NCI-H2081 (cell line): ENCODE results near the gene ZDHHC21.
A peak's percentile ranks its signal among the peaks of the same experiment; 100 is the strongest.
"Not testable (repeated sequence)": the region's sequence is repeated elsewhere in the genome, so short reads cannot be mapped to it uniquely, and the experiment has no call there.

Experiments
- DNase-seq, 2 experiments: peaks; one replicate each; lab custom pipeline; 2025; lab: John Stamatoyannopoulos, UW

ZDHHC21 gene

DNA sequence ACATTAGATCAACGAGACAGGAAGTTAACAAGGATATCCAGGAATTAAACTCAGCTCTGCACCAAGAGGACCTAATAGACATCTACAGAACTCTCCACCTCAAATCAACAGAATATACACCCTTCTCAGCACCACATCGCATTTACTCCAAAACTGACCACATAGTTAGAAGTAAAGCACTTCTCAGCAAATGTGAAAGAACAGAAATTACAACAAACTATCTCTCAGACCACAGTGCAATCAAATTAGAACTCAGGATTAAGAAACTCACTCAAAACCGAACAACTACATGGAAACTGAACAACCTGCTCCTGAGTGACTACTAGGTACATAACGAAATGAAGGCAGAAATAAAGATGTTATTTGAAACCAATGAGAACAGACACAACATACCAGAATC, 10.6 kb downstream of the ZDHHC21 start:
- DNase-seq, result not testable (repeated sequence)

DNA sequence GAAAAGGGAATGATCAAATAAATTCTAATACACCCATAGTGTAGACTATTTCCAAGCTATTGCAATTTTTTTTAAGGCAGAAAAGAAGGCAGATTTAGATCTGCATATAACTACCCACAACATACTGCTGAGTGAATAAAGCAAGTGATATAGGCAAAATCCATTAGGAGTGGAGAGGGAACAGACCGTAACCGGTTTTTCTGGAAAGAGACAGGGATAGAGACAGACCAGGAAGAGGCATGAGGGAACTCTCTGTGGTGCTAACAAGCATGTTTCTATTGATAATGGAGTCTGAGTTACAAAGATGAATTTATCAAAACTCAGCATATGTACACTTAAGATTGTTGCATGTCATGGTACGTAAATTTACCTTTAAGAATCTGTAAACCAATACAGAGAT, 14.5 kb downstream of the ZDHHC21 start:
- no peak for DNase-seq

DNA sequence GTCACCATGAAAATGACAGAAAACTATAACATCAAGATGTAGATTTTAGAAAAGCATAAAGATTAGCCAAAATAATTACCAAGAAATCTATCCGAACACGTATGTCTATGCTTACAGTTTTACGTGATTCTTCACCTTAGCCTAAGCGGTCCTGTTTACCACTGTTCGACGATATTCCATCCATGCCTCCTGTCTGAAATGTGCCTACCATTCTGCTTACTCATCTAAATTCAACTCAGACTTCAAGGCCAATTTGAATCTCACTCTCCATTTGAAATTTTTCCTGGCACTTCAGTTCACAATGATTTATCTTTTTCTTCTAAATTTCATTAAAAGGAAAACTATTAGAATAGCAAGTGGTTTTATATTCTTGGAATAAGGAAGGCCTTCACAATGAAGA, 15.4 kb downstream of the ZDHHC21 start:
- no peak for DNase-seq

DNA sequence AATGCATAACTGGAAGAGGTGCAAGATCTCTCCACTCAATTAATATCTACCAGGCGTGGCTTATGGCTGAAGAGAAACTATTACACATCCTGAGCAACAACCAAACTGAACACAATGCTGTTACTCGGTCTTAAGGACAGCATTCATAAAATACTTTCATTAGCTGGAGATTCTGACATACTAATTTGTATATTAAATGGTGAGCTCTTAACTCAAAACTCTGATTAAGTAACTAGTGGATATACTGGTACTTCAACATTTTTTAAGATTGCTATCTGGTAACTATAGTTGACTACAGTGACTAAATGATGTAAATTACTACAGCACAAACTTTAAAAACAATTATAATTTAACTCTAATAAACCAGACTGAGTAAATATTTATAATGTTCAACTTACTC, 15.8 kb downstream of the ZDHHC21 start:
- DNase-seq, result no peak

DNA sequence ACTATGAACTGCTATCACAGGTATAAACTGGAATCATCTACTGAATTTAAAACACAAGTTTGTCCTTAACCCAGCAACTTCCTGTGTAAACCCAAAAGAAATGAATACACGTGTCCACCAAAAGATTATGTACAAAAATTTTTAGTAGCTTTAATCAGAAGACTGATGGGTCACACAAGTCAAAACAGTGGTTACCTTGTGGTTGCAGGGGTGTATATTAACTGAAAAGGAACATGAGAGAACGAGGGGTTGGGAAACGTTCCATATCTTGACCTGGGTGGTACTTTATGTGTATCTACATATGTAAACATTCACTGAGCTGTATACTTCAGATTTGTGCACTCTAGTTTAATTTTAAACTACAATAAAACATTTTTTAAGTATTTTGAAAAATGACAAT, 18.6 kb downstream of the ZDHHC21 start:
- no peak for DNase-seq

DNA sequence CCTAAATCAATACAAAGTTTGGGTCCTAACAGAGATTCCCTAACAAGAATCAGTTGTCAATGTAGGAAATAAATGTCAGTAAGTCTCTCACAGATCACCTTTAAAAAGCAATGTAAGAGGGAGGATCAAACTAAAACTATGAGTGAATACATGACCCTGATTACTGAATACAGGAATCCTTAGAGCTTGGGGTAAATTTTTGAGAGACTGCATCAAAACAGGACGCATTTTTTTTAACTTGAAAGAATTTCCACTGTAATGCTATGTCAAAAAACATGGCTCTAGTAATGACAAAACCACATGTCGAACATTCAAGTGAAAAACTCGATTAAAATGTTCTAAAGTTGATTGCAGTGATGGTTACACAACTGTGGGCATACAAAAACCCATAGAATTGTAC, 21.9 kb downstream of the ZDHHC21 start:
- no peak for DNase-seq

DNA sequence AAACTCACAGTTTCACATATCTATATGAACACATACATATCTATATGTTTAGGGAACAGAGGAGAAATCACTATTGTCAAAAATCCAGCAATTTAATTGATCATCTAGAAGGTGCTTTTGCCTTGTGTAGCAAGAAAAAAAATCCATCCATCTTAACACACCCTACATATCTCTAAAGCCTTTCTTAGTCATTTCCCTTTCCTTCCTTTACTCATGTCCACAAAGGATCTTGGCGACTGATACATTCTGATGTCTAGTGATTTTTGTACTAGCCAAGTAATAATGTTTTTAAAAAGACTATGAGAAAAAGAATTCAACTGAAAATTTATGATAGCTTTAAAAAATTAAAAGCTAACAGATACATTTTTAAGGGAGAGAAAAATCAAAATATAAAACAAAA, 22.5 kb downstream of the ZDHHC21 start:
- DNase-seq, result no peak

DNA sequence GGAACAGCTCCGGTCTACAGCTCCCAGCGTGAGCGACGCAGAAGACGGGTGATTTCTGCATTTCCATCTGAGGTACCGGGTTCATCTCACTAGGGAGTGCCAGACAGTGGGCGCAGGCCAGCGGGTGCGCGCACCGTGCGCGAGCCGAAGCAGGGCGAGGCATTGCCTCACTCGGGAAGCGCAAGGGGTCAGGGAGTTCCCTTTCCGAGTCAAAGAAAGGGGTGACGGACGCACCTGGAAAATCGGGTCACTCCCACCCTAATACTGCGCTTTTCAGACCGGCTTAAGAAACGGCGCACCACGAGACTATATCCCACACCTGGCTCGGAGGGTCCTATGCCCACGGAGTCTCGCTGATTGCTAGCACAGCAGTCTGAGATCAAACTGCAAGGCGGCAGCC, 29.2 kb downstream of the ZDHHC21 start:
- not testable (repeated sequence) for DNase-seq

DNA sequence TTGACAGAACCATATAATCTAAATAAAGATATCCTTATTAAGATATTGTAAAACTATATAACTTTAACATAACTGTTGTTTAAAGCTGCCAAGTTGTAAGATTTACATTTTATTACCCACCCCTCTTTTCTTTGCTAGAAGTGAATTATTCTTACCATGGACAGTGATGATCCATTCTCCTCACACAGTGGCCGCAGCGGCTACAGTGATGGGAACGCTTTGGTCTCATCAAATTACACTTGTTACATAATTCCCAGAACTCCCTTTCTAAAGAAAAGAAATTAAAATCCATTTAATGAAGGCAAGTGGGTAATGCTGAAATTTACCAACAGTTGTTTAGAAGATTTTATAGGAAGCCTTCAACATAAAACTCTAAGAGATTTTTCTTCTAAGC, 31.2 kb downstream of the ZDHHC21 start:
- DNase-seq, result no peak

DNA sequence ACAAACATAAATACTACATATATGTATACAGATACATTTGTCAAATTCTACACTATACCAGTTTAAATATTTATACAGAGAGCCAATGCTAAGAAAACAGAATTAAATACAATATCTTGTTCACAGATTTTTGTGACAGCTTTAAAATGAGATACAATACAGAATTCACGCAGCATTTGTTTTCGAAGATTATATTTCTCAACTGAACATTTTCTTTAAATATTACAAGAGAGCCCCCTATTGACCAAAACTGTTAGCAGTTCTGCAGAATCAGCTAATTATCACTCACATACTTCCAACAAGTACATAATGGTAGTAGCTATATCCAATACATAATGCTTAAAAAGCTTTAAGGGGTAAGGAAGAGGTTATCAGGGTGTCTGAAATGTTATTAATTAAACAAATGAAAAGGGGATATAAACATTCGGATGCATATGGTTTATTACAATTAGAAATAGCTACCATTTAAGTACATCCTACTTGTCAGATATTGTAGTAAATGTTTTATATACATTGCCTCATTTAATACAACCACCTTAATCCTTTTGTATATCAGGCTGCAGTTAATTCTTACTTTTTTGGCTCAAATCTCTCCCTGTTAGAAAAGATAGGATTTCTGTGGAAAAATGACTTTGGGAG, 31.7 kb downstream of the ZDHHC21 start:
- peak; percentile 79 to 82 for DNase-seq

DNA sequence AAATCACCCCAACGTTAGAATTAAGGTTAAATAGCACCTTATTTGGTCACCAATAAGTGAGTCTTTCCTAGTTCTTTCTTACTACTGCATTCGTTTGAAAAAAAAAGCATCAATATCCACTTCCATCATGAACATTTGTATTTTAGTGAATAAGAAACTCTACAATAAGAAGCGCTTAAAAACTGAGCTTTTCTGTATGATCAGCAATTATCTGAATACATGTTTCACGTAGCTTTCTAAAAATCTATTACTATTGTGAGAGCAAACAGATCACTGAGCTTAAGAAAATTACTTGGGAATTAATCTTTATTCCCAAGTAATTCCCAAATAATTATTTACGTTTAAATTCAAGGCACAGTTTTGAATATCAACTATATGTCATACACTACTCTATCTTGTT, 32.5 kb downstream of the ZDHHC21 start:
- no peak for DNase-seq

DNA sequence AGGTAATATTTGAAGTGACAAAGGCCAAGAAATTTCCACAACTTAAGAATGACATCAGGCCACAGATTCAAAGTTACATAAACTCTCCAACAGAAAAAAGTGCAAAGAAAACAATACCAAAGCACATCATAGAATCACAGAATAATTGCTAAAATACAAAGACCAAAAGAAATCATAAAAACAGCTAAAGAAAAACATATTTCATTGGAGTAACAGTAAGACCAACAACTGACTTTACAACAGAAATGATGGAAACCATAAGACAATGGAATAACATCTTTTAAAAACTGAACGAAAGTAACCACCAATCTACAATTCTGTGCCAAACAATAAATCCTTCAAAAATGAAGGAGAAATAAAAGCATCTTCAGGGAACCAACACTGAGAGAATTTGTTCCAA, 38.3 kb downstream of the ZDHHC21 start:
- no peak for DNase-seq

DNA sequence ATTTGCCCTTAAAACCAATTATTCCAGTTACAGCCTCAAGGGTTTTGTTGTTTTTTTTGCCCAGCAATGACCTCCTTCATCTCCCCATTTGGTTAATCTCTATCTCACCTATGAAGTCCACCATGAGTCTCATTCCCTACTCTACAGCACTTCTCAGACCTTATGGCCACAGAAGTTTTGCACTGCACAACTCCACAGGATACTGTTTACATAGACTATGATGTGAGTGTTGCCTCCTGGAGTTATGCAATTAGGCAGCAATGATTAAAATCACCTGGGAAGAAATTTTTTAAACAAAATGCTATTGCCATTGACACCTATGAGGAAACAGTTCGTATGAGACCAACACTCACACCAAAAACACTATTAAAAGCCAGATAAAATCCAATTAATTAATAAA, 39.7 kb downstream of the ZDHHC21 start:
- DNase-seq, result no peak

DNA sequence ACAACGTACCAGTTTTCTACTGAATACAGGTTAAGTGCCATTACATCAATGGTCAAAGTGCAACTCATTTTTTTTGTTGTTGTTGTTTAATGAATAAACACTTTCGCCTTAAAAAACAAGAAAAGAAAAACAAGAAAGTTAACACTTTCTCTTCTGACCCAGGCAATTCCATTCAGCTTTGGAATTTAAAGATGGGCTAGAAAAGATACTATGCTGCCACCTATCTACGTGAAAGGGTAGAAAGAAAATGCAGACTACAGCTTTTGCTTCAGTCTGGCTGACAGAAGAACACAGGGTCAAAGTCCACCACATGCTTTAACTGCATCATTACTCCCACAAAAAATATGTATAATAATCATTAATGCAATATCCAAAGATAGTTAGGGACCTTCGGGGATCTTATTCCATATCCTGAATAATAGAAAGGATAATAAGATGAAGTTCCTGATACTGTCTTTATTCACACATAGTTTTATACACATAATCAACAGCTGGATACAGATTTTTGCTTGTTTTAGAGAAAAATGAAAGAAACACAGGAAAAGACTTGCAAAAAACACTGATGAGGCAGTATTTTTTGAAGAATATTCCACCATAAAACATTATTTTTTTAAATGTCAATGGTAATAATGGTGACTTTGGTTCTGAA, 40.4 kb downstream of the ZDHHC21 start:
- peak; percentile 71 to 82 for DNase-seq

DNA sequence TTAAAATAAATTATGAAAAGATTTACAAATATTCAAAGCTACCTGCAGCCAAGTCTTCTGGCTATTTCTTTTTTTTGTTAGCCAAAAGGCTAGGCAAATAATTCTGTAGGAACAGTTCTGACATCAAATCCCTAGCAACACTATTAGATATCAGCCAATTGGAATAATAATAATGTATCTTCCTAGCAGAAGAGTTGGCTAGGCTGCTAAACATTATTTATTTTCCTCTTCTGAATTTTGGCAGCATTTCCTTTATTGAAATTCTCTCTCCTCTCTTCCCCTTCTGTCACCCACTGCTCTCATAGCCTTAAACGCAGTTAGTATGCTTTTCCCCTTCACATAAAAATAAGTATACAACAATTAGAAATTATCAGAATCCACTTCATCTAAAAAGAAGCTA, 42.6 kb downstream of the ZDHHC21 start:
- peak; percentile 42 to 70 for DNase-seq

DNA sequence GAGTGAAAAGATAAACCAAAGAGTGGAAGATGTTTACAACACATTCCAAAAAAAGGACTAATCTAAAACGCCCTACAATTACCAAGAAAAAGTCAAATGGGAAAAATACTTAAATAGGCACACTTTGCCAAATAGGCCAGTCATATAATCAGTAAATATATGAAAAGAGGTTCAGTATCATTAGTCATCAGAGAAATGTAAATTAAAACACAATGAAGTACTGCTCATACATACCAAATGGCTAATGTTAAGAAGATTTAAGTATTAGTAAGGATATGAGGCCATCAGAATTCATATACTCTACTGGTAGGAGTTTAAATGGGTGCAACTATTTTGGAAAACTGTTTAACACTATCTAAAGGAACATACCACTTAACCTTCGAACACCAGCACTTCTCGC, 47.6 kb downstream of the ZDHHC21 start:
- no peak for DNase-seq

DNA sequence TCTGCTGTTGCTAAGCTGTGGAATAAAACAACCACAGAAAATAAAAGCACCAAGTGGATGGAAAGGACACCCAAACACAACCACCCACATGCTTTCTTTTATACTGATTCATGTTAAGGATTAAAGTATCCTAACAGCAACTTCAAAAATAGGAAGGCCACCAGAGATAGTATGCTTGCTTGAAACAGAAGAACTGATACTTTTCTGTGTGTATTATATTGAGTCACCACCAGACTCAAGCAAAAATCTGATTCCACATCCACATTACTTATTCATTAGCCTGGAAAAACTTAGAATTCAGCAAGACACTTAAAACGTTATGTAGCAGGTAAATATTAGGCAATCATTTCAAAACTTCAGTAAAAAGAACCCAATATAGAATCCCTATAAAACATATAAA, 52.3 kb downstream of the ZDHHC21 start:
- DNase-seq, result no peak

DNA sequence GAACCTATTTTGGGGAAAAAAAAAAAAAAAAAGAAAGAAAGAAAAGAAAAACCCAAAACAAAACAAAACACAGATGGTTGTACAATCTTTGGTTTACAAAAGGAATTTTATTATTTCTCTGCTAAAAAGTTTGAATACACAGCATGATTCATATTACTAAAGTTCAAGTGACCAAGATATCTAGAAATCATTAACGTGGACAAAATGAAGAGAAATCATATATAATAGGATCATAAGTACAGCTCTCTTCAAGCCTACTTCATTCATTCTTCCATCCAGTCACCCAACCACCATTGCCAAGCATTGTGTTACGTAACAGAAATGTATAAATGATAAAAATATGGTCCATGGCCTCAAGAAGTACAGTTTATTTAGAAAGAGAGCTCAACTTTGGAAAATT, 52.9 kb downstream of the ZDHHC21 start:
- DNase-seq, result no peak

DNA sequence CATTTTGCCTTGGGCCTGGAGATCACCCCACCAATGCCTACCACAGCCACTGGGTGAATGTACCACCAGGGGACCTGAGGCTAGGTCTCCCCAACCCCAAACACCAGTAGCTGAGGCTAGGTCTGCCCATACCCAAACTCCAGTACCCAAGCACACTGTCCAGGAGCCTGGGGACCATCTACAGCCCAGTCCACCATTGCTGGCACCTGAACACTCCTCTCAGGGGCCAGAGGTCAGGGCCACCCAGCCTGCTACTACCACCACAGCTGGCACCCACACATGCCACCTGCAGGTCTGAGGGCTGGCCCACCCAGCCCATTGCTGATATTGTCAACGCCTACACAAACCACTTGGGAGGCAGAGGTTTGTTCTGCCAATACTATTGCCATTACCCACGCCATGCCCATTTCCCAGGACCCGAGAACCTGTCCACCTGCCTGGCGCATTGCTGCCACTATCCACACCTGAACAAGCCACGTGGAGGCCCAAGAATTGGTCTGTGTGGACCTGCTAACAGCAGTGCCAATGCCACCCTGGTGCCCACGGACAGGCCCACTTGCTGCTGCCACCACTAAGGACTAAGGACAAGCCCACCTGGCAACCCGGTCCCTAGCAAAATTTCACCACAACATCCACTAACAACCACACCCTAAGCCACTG, 59.2 kb downstream of the ZDHHC21 start:
- no peak for DNase-seq

DNA sequence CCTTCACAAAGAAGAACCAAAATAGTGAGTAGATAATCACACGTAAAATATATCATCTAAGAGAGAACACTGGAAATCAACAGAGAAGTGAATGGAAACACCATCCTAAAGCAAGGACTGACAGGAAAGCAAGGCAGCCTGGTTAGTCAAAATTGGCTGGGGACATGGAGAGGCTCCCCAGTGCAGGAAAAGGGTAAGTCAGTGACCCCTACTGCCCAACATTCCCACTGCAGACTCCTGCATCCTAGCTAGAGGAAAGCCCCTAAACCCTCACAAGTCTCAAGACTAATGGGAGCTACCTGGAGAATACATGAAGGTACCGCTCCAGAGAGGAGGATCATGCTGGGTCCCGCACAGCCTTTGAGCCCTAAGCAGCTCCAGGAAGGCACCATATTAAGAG, 60.1 kb downstream of the ZDHHC21 start:
- no peak for DNase-seq

DNA sequence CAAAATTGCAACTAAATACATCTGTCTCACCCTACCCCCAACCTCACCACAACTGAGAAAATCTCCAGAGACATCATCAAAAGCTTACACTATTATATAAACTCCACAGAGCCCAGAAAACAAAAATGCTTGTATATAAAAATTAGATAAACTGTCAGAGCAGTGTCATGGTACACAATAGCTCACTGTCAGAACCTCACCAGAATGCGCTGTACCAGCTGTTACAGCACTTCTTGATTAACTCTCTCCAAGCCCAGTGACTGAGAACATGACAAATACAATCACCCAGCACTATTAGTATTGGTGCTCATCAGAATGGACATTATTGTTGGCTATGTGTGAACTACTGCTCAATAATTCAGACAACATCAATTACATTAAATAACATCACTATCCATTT, 65.7 kb downstream of the ZDHHC21 start:
- peak in 1 of 2 experiments; percentile 51 for DNase-seq

DNA sequence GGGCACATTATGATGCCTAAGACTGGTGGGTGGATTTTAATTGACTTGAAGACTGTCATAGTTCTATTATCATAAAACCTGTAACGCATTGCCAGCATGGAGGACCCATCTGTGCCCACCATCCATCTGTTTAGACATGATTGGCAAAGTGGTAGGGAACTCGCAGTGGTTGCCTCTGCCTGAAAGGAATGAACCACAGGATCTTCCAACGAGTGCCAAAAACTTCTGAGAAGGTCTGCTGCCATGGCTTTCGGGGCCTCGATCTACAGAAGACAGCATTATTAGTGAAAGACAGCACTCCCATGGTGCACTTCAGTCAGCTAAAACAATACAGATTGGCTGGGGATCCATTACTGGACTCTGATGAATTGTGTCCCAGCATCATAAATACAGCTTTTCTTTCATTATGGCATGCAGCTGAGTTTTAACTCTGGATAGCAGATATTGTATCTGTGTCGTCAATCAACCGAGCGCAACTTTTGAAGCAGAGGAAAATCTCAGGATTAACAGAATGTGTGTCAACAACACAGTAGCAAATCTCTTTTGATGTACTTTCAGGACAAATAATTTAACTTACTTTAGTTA, 74.3 kb downstream of the ZDHHC21 start:
- peak in 1 of 2 experiments; percentile 34 for DNase-seq
